IPS-15b (cell line): ENCODE data around the gene MOB4.
"Not testable (repeated sequence)": the region's sequence is repeated elsewhere in the genome, so short reads cannot be mapped to it uniquely, and the experiment has no call there.

ENCODE experiments used
- H3K27me3 ChIP-seq: one replicate; pipeline ENCODE4 v1.6.1; 2013; ENCODE audit warnings: low read length; ENCODE audit not compliant: control insufficient read depth, insufficient read depth
- H3K36me3 ChIP-seq: one replicate; pipeline ENCODE4 v1.6.1; 2013; ENCODE audit warnings: low read length; ENCODE audit not compliant: control insufficient read depth, insufficient read depth
- H3K4me1 ChIP-seq: one replicate; pipeline ENCODE4 v1.6.1; 2013; ENCODE audit warnings: mild to moderate bottlenecking, low read length; ENCODE audit not compliant: control insufficient read depth, insufficient read depth
- H3K4me3 ChIP-seq: one replicate; pipeline ENCODE4 v1.5.1; 2013; ENCODE audit warnings: low read depth, low read length
- H3K9ac ChIP-seq: one replicate; pipeline ENCODE4 v1.6.1; 2013; ENCODE audit warnings: low read depth, mild to moderate bottlenecking, low read length
- H3K9me3 ChIP-seq: one replicate; pipeline ENCODE4 v1.6.1; 2013; ENCODE audit warnings: mild to moderate bottlenecking, low read length; ENCODE audit not compliant: control insufficient read depth, insufficient read depth

MOB4 gene

GRCh38 chr2:197560146-197560665 lies 44.3 kb downstream of the MOB4 start:
- Histone ChIP-seq H3K36me3 (no peaks in the 10 kb centered on the region), H3K27me3 (no peaks in the 10 kb centered on the region)

GRCh38 chr2:197571627-197572271 lies 55.9 kb downstream of the MOB4 start:
- H3K4me3 ChIP-seq: no peak overlapping the region
- H3K36me3 ChIP-seq: peaks cover 11% of the 10 kb centered on the region
- H3K4me1 ChIP-seq: no peaks in the 10 kb centered on the region
- H3K27me3 ChIP-seq: no peaks in the 10 kb centered on the region
- peaks cover 8% of the 10 kb centered on the region for H3K9me3 ChIP-seq
- H3K9ac ChIP-seq: no peak overlapping the region

More at GRCh38 chr2:197560146-197560665, 44.3 kb downstream of the MOB4 start:
- H3K4me1 ChIP-seq: no peaks in the 10 kb centered on the region
- H3K9me3 ChIP-seq: no peaks in the 10 kb centered on the region
- H3K9ac ChIP-seq: no peak overlapping the region
- no peak overlapping the region for H3K4me3 ChIP-seq

GRCh38 chr2:197573608-197574007 lies 57.7 kb downstream of the MOB4 start:
- H3K4me3 ChIP-seq: peak overlapping the region; percentile 26
- no peaks in the 10 kb centered on the region for H3K27me3 ChIP-seq
- peaks cover 8% of the 10 kb centered on the region for H3K36me3 ChIP-seq

GRCh38 chr2:197575987-197576386 lies 60.1 kb downstream of the MOB4 start:
- H3K9ac ChIP-seq: no peak overlapping the region
- H3K36me3 ChIP-seq: peaks cover 8% of the 10 kb centered on the region
- H3K27me3 ChIP-seq: no peaks in the 10 kb centered on the region
- H3K9me3 ChIP-seq: peaks cover 8% of the 10 kb centered on the region
- H3K4me3 ChIP-seq: no peak overlapping the region
- H3K4me1 ChIP-seq: peaks cover 7% of the 10 kb centered on the region

More at GRCh38 chr2:197573608-197574007, 57.7 kb downstream of the MOB4 start:
- Histone ChIP-seq H3K4me1 (peaks cover 7% of the 10 kb centered on the region), H3K9ac (no peak overlapping the region), H3K9me3 (peaks cover 8% of the 10 kb centered on the region)

DNA sequence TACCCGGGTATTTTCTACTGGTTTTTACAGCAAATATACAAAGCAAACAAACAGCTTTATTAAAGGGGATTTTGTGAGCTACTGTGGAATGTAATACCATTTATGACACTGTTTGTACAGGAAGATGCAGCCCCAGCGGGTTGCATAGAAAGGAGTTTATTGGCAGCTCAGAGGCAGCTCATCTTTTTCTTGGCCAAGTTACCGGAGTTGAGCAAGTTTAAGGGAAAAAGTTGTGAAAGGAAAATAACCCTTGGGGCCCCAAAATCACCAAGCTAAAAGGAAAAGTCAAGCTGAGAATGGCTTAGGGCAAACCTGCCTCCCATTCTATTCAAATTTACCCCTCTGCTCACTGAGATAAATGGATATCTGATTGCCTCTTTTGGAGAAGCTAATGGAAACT lies 60.8 kb downstream of the MOB4 start:
- Histone ChIP-seq H3K4me3 (no peak overlapping the region), H3K9me3 (peaks cover 8% of the 10 kb centered on the region), H3K9ac (no peak overlapping the region), H3K36me3 (peaks cover 8% of the 10 kb centered on the region), H3K27me3 (no peaks in the 10 kb centered on the region), H3K4me1 (peaks cover 7% of the 10 kb centered on the region)

GRCh38 chr2:197577446-197577845 lies 61.6 kb downstream of the MOB4 start:
- Histone ChIP-seq H3K4me1 (peaks cover 7% of the 10 kb centered on the region), H3K4me3 (no peak overlapping the region), H3K27me3 (no peaks in the 10 kb centered on the region), H3K9me3 (peaks cover 8% of the 10 kb centered on the region), H3K9ac (no peak overlapping the region), H3K36me3 (peaks cover 2% of the 10 kb centered on the region)

DNA sequence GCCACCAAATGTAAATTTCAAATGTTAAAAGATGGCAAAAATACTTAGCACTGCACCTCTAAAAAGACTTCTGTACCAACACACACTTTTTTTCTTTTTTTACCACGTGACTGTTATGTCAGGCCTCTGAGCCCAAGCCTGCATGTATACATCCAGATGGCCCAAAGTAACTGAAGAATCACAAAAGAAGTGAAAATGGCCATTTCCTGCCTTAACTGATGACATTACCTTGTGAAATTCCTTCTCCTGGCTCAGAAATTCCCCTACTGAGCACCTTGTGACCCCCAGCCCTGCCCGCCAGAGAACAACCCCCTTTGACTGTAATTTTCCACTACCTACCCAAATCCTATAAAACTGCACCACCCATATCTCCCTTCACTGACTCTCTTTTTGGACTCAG lies 62.4 kb downstream of the MOB4 start:
- H3K4me1 ChIP-seq, H3K9me3 ChIP-seq, H3K27me3 ChIP-seq, H3K36me3 ChIP-seq, H3K4me3 ChIP-seq, H3K9ac ChIP-seq: not testable (repeated sequence)

DNA sequence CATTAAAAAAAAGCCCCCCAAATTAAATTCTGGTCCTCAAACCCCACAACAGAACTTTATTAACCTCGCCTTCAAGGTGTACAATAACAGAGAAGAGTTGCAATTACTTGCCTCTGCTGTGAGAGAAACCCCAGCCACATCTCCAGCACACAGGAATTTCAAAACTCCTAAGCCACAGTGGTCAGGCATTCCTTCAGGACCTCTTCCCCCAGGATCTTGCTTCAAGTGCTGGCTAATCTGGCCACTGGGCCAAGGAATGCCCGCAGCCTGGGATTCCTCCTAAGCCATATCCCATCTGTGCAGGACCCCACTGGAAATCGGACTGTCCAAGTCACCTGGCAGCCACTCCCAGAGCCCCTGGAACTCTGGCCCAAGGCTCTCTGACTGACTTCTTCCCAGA lies 64.3 kb downstream of the MOB4 start:
- H3K4me1 ChIP-seq, H3K27me3 ChIP-seq, H3K36me3 ChIP-seq, H3K9me3 ChIP-seq, H3K9ac ChIP-seq, H3K4me3 ChIP-seq: not testable (repeated sequence)

GRCh38 chr2:197587255-197587654 lies 71.4 kb downstream of the MOB4 start:
- not testable (repeated sequence) for H3K9me3 ChIP-seq, H3K27me3 ChIP-seq, H3K36me3 ChIP-seq, H3K9ac ChIP-seq, H3K4me3 ChIP-seq
- peaks cover 16% of the 10 kb centered on the region for H3K4me1 ChIP-seq

- H3K36me3 ChIP-seq: no peaks in the 10 kb centered on the region
- H3K4me3 ChIP-seq: no peak overlapping the region
- no peak overlapping the region for H3K9ac ChIP-seq
- H3K4me1 ChIP-seq: peaks cover 12% of the 10 kb centered on the region
- H3K27me3 ChIP-seq: no peaks in the 10 kb centered on the region
- H3K9me3 ChIP-seq: peaks cover 3% of the 10 kb centered on the region
Measured at GRCh38 chr2:197591339-197592072, 75.6 kb downstream of the MOB4 start.

DNA sequence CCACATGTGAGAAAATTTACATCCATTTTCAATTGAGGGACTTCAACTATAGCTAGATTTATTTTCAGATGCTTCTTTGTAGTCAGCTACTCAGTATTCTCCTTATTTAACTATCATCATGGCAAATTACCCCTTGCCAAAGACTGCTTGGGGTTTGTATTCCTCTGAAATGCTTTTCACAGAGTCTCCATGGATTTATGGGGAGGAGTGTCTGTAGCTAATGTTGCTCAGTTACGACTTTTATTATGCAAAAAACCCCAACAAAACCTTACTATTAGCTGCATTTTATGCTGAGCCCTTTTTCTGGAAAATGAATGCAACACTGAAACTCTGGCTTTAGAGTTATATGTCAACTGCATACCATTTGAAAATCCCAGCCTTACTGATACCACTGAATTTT lies 80.9 kb downstream of the MOB4 start:
- H3K4me1 ChIP-seq: peaks cover 9% of the 10 kb centered on the region
- no peak overlapping the region for H3K9ac ChIP-seq
- no peaks in the 10 kb centered on the region for H3K27me3 ChIP-seq
- peaks cover 3% of the 10 kb centered on the region for H3K9me3 ChIP-seq
- H3K4me3 ChIP-seq: no peak overlapping the region
- no peaks in the 10 kb centered on the region for H3K36me3 ChIP-seq

DNA sequence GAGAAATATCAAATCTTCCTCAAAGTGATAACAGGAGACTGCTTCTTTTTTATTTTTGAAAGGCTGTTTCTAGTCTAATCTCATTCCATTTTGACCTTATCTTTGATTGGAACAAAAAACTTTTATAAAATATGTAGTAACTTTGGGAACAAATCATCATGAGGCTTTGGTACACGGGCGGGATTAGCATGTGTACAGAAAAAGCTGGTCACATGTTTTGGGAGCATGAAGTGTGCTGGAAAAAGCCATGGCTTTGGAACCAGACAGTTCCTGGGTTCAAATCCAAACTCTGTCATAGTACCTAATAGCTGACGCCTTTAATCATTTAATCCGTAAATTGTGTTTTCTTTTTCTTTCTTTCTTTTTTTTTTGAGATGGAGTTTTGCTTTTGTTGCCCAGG lies 81.3 kb downstream of the MOB4 start:
- Histone ChIP-seq H3K9ac (no peak overlapping the region), H3K4me1 (peaks cover 9% of the 10 kb centered on the region), H3K36me3 (no peaks in the 10 kb centered on the region), H3K27me3 (no peaks in the 10 kb centered on the region), H3K9me3 (peaks cover 3% of the 10 kb centered on the region), H3K4me3 (no peak overlapping the region)
